Transverse colon (tissue), 3 donors: Measurements from ENCODE around the gene PRKCA.

ENCODE experiments used
- POLR2A ChIP-seq: fragments of 450-650 bp; IDR thresholded peaks from one replicate; pipeline ENCODE4 v1.6.1; 2016; ENCODE audit warnings: antibody characterized with exemption, mild to moderate bottlenecking, moderate library complexity
- TF ChIP-seq, protein P1 (sequence below), 5 experiments: fragments of 200-600 bp in 3 of 5; fragments of 450-650 bp in 2 of 5; sonication (generic) in 3 of 5; IDR thresholded peaks; 1 replicate in 2 of 5; 2 replicates in 3 of 5; pipeline ENCODE4 v1.5.1; 2016 to 2017; ENCODE audit warnings: antibody characterized with exemption in 5 of 5, inconsistent platforms in 3 of 5, mild to moderate bottlenecking in 2 of 5, moderate library complexity in 1 of 5

DNA sequence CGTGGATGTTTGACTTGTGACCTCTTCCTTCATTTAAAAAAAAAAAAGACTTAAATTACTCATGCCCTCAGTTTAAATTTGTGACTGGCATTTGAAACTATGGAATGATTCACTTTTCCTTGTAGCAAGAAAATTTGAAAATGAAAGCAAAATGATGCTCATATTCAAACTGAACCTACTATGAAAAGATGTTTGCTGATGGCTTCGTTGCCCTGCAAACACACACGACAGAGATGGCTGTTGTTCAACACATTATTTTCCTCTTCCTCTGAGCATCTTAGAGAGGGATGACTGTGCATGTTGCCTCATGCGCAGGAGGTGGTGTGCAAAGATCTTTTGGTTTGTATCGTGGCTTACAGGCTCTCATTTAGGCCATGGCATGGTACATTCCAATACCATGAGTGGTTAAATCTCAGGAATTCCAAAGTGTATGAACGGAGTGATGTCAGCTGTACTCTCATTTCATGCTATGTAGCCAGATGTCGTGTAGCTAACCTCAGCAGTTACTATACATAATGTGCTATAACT, 164.5 kb downstream of the PRKCA start:
- no peak for TF ChIP-seq POLR2A
- TF ChIP-seq, protein P1, sequence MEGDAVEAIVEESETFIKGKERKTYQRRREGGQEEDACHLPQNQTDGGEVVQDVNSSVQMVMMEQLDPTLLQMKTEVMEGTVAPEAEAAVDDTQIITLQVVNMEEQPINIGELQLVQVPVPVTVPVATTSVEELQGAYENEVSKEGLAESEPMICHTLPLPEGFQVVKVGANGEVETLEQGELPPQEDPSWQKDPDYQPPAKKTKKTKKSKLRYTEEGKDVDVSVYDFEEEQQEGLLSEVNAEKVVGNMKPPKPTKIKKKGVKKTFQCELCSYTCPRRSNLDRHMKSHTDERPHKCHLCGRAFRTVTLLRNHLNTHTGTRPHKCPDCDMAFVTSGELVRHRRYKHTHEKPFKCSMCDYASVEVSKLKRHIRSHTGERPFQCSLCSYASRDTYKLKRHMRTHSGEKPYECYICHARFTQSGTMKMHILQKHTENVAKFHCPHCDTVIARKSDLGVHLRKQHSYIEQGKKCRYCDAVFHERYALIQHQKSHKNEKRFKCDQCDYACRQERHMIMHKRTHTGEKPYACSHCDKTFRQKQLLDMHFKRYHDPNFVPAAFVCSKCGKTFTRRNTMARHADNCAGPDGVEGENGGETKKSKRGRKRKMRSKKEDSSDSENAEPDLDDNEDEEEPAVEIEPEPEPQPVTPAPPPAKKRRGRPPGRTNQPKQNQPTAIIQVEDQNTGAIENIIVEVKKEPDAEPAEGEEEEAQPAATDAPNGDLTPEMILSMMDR (IDR thresholded peaks at IDR 0.05), result no peak
